Renal pelvis (tissue), 4 donors: ENCODE measurements around the gene TCF12. TPM values are rescaled to one million over a fixed set of nuclear protein-coding genes. Genes with fewer than 3 reads are reported as not detected.
A peak's percentile ranks its signal among the peaks of the same experiment; 100 is the strongest.
"Not testable (repeated sequence)": the region's sequence is repeated elsewhere in the genome, so short reads cannot be mapped to it uniquely, and the experiment has no call there.

ENCODE experiments used
- DNase-seq: peaks from one replicate; pipeline ENCODE4 v3.0.0-alpha.2; 2013
- polyA plus RNA-seq, 3 donors: library from polyadenylated mRNA; unstranded; fragments of 120-200 nt; gene quantifications; one replicate each; pipeline ENCODE4 v1.2.1, GENCODE V29; 2013; ENCODE audit not compliant: insufficient read length in 3 of 3

The TCF12 gene
- polyA plus RNA-seq, 3 donors, result 139 to 149 (median 142) TPM

DNA sequence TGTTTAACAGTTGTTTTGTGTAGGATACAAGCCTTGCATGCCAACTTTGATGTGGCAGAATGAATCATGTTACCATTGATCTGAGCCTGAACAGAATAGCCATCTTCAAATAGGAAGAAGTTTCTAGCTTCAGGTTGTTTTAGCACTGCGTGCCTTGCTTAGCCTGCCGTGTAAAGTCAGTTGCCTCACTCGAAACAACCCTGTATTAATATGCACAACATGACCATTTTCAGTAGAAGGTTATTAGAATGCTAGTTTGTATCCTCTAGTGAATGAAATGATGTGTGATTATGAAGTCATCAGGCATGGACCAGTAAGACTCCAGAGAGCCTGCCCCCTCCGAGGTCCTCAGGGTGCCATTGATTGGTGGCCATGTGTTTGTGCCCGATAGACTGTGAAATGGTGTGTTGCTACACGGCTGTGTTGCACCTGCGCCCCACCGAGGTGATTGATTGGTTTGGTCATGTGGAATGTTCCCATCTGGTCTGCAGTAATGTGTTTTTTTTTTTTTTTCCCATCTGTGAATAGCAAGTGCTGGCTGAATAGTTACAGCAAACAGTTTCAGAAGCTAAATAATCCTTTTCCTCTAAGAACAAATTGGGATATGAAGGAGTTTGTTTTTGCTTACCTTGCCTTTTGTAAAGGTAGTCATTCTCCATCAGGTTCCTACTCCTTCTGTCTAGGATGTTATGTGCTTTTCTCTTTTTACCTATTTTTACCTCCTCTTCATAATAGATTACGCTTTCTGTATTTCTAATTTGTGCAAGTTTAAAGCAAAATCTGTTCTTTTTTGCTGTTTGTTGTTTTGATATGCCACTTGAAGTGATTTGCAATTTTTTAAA, 214.9 kb downstream of the TCF12 start:
- peak; percentile 67 for DNase-seq

DNA sequence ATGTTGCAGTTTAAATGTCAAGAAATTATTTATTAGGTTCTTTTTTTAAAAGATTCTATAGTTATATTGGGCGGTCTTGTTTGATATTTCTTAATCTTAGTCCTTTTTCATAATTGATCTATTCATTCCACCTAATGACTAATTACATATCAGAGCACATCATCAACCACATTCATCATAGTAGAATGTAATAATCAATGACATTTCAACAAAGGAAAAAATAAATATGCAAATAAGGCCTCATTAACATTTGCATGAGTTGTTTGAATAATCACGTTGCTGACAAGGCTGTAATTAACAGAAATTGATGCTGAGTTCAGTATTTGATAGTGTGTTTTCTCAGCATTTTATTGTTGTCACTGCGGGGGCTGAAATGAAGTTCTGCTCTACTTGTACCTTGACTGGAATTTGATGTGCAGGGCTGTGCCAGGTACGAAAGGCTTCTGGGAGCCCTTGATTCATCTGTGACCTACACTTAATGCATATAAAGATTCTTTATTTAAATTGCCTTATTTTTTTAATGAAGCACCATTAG, 215.7 kb downstream of the TCF12 start:
- no peak for DNase-seq

DNA sequence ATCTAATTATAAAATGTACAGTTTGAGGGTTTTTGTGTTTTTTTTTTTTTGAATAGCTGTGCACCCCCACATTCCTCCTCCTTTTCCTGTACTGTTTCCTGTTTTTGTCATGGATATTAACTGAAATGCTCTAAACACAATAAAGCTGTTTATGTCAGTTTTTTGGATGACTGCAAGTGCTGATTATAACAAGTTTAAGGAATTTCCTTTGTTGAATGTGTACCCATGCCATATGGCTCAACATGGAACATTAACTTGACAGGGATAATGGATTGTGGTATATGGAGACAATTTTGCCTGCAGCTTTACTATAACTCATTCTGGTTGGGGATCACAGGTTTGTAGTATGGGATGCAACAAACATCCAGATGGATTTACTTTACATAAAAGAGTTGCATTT, 216.4 kb downstream of the TCF12 start:
- DNase-seq, result peak; percentile 72

DNA sequence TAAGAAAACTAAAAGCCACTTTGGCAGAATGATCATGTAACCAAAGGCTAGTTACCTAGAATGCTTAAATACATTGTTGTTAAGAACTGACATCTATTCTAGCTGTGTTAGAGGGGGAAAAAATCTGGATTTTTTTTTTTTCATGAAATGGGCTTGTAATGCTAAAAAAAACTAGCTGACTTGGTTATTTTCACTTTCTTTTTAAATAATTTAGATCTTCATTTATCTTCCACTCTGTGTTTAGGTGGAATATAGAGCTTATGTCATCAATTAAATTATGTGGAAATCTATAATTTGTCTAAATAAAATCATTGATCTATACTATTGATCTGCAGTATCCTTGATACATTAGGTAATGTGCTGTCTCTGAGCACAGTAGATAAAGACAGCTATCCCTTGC, 217.4 kb downstream of the TCF12 start:
- DNase-seq, result no peak

DNA sequence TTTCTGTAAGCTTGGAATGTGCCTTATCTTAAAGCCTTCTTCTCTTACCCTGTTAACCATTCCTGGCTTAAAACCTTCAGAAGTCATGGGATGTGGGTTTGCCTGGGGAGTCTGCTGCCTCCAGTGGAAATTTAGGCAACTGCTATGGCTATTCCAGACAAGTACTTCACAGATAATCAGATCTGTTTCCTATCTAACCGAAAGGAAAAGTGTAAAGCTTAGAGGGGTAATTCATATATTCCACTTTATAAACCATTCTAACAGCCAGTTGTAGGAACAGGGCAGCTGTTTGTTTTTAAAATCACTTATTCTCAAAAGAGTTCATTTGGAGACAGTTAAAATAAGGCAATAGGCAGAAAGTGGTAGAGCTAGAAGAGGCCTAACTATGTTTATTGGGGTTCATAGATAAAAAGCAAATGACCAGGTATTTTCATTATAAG, 219.9 kb downstream of the TCF12 start:
- no peak for DNase-seq

DNA sequence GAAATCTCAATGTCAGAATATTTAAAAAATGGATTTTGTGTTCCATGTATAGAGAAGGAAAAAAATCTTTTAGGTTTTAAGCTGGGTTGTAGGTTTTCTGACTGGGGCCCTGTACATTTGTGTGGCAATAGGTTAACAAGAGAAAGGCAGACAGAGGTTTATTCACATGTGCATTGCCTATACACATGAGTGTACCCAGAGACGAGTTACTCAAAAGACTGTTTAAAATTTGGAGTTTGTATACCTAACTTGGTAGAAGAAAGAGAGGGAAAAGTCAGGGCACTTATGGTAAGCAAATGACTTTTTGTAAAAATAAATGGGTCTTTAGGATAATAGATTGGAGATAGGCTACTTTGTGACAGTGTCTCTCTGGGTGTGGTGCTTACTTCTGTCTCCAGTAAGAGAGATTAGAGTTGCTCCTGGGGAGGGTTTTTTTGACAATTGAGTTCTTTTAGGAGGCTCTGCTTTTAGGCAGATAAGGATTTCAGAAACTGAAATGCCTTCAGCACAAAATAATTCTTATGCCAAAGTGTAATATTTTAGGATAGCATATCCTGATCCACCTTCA, 225.2 kb downstream of the TCF12 start:
- no peak for DNase-seq

DNA sequence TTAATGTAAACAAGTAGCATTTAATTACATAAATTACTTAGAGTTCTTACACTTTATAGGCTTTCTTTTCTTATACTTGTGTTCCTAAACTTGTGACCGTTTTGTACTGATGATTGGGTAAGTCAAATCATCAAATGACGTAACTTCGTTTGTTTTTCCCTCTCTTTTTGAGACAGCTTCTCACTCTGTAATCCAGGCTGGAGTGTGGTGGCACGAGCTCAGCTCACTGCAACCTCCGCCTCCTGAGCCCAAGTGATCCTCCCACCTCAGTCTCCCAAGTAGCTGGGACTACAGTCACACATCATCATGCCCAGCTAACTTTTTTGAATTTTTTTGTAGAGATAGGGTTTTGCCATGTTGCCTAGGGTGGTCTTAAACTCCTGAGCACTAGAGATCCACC, 226.0 kb downstream of the TCF12 start:
- no peak for DNase-seq

DNA sequence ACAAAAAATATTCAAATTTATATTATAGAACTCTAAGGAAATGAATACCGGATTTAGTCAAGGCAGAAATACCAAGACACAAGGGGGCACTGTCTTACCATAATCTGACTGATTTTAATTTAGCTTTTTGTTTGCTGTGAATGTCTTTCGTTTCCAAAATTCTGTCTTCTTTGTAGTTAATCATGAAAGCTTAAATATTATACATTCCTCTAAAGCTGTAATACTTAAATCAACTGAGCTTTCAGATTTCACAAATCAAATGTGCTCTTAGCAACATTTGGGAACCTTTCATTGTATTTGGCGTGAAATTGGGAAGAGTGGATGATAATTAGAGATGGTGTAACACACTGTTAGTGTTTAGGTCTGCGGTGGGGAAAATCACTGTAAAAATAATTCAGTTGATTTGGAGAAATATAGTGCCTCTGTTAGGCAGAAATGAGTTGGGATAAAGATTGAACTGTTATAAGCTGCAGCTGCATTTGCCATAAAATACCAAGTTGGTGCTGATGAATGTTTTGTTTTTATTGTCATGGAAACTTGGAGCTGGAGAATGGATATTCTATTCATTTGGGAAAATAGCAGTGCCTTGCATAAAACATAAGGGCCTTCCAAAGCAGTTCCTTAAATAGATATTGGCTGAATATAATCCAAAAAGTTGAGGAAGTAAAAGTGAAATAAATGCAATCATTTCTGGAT, 228.2 kb downstream of the TCF12 start:
- DNase-seq, result peak; percentile 71

DNA sequence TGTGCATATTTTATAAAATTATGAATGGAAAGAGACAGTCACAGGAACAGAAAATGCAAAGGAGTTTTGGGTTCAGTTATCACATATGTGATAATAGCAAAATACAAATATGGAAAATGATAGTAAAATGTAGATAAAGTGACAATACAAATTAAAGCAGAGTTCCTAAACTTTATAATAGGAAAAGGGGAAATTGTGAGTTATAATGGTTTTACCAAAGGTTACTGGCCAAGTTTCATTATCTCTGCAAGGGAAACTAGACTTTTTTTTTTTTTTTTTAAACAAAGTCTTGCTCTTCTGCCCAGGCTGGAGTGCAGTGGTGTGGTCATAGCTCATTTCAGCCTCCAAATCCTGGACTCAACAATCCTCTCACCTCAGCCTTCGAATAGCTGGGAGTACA, 229.2 kb downstream of the TCF12 start:
- no peak for DNase-seq

DNA sequence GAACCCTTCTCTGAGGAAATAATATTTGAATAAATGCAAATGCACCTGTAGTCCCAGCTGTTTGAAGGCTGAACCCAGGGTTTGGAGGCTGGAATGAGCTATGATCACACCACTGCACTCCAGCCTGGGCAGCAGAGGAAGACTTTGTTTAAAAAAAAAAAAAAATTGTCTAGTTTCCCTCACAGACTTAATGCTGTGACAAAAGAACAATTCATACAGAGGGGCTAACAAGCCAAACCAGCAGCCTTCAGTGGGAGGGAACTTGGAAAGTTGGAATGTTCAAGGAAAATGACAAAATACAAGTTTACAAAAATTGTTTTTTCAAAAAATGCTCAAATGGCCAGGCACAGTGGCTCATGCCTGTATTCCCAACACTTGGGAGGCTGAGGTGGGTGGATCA, 229.8 kb downstream of the TCF12 start:
- DNase-seq, result no peak

DNA sequence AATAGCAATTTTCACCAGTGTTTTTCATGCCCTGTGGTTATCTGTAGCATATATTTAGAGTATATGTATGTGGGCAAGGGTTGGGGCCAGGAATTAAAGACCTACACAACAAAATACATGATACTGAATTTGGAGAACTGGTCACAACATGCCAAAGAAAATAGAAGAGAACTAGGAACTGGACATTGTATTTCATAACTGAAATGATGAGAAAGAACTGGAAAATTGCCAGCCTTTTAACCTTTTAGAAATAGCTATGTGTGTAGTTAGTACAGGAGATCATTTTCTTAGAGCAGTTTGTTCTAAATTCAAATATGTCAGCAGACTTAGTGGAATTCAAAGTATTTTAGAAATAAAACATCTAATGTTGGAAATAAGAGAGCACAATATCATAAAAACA, 230.8 kb downstream of the TCF12 start:
- no peak for DNase-seq

DNA sequence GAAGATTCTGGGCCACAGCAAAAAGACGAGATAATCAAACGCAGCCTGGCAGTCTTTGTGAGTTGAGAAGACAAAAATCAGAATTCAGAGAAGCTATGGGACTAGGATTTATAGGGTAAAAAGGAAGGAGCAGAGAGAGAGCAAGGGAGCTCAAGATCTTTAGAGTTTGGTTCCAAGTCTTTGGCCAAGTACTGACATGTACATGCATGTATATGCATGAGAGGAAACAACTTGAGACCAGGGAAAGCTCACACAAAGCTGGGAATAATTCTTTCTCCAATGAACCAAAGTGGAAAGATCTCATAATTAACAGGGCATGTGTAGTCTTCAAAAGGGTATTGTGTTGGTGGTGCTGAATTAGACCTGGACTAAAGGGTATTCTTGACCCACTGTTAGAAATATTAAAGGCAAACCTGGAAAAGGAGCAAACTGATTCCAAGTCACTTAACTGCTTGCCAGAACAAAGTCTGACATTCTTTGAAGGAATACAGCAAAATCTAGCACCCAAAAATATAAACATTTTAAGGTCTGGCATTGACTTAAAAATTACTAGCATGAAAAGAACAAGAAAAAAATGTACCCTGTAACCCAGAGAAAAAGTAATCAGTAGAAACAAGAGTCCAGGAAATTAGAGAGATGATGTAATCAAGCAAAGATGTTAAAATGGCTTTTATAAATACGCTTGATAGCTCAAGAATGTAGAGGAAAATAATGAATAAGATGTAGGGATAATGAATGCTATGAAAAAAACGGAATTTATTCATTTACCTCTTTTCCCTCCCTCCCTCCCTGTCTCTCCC, 231.8 kb downstream of the TCF12 start:
- no peak for DNase-seq

DNA sequence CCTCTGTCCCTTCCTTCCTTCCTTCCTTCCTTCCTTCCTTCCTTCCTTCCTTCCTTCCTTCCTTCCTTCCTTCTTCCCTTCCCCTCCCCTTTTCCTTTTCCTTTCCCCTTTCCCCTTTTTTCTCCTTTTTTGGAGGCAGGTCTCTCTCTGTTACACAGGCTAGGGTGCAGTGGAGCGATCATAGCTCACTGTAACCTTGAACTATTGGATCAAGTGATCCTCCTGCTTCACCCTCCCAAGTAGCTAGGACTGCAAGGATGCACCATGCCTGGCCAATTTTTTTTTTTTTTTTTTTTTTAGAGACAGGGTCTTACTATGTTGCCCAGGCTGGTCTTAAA, 232.4 kb downstream of the TCF12 start:
- not testable (repeated sequence) for DNase-seq

DNA sequence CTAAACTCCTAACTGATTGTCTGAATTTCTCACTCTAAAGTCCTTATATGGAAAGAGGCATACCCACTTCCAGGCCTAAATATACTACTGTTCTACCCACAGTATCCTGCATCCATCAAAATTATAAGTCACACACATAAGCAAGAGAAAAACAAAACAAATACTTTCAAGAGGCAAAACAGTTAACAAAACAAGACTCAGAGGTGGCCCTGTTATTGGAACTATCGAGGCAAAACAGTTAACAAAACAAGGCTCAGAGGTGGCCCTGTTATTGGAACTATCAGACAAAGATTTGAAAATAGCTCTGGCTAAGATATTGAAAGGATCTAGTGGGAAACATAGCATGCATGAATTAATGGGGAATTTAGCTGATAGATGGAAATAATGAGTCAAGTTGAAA, 233.7 kb downstream of the TCF12 start:
- no peak for DNase-seq

DNA sequence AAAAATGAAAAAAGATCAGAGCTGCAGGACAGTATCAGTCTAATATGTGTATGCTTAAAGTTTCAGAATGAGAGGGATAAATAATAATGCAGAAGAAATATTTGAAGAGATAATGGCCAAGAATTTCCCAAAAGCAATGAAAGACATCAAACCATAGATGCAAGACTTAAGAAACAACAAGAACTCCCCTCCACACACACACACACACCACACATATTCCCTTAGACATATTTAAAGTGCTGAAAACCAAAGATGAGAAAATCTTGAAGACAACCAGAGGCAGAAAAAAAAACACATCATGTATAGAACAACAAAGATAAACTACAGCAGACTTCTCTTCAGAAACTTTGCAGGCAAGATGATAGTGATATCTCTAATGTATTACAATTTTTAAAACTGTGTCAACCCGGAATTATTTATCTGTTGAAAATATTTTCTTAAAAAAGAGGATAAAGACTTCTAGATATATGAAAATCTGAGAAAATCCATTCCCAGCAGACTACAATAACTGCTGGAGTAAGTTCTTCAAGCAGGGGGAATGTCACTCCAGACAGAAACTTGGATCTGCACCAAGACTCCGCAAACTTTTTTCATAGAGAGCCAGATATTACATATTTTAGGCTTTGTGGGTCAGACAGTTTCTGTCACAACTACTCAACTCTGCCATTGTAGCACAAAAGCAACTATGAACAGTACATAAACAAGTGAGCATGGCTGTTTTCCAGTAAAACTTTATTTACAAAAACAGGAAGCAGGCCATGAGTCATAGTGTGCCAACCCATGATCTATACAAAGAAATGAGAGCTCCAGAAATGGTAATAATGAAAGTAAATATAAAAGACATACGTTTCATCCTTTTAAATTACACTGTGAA, 234.5 kb downstream of the TCF12 start:
- no peak for DNase-seq

DNA sequence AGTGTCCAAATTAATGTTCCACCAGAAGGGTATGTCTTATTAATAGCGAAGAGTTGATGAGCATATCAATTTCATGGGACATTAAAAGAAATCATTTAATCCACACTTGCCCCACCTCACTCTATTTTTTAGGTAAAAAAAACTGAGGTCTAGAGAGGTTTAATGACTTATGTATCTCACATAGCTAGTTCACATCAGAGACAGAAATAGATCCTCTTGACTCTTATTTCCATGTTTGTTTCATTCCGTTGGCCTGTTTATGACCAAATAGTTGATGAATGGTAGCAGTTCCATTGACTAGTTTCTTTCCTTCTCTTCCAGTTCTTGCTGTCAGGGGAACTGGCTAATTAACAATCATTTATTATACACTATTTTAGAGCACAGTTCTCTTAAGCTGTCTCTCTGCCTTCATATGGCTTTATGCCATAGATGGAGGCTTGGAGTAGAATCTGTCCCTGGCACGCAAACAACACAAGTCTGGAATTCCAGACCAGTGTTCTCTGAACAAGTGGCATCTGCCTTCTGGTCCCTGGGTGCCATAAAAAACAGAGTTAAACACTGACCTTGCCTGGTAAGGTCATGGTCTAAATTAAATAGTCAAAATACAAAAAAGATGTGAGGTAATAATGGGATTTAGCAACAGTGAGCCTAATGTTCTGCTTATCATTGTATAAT, 237.9 kb downstream of the TCF12 start:
- no peak for DNase-seq

DNA sequence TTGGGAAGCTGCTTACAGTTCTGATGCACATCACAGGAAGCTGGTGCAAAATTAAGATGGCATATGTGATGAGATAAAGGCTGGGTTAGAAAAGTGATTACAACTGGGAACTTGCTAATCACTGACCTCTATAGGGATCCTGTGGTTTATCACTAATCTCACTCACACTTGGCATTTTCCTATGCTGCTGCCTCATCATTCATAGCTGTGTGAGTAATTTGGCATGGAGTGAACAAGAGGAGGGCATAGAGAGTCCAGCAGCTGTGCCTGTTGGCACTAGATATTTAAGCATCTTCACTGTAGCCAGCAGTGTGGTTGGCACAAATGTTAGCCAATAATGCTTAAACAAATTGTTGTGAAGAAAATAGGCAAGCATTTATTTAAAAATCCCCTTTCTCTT, 240.1 kb downstream of the TCF12 start:
- DNase-seq, result no peak

DNA sequence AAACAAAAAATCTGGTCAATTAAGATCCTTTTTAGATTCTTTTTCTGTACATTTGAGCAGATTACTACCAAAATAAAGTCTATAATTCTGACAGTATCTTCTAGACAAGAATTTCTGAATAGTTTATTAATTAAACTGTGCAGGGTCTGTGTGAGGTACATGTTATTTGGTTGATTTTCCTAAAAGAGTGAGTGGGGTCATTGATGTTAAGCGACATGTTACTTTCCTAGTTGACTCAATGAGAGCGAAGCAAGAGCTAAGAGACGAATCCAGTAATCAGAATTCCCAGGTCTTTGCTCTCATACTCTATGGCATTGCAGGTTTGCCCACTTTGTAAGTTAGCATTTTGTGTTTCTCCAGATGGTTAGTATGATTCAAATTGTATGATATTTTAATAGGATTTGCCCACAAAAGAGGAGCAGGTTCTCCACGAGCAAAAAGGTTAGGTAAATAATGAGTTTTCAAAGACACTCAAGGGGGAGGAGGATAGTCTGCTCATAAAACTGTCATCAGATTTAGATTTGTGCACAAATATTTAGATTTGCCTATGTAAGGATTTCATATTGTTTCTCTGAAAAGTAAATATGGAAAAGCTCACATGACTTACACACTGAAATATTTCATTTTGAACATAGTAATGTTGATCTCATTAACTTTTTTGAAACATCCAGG, 240.7 kb downstream of the TCF12 start:
- no peak for DNase-seq

DNA sequence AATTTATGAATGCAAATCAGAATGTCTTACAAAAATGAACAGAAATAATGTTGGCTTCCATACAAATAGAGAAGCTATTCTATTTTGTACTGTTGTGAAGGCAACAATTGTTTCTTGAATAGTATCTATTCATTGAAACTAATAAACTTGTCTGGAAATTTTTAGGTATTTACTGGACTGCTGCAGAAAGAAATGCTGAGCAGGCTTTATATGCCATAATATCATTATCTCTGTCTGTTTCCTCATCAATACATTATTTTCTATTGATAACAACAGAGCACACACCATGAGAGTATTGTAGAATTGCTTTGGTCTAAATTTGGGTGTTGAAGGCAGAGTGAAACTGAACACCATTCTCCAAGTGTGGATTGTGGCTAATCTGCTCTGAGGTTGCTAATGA, 241.3 kb downstream of the TCF12 start:
- no peak for DNase-seq
